Pancreas (tissue), 10 donors: Measurements from ENCODE around the gene GIMAP2. TPM values are rescaled to one million over a fixed set of nuclear protein-coding genes. Genes with fewer than 3 reads are reported as not detected.

Experiments used
- ATAC-seq, 4 donors: fragments of 200-7000 bp; cut with Tn5 transposase; one replicate each; pipeline versions ENCODE4 v1.8.0 to v1.9.1; 2020; ENCODE audit warnings: mild to moderate bottlenecking in 4 of 4, moderate library complexity in 4 of 4
- DNase-seq, 6 donors: peaks; one replicate each; pipeline ENCODE4 v3.0.0-alpha.2; 2020
- FAIRE-seq: peaks from 2 replicates; lab custom pipeline; 2012; peaks lifted over from hg19 to GRCh38; lab: Jason Lieb, UNC
- H3K27ac ChIP-seq, 4 donors: fragments of 200-600 bp; sonication (generic); 1 replicate in 3 of 4; 2 replicates in 1 of 4; pipeline versions ENCODE4 v1.5.0 to v1.8.0; 2020
- H3K27me3 ChIP-seq, 4 donors: fragments of 200-600 bp; one replicate each; pipeline ENCODE4 v1.8.0; 2021
- H3K36me3 ChIP-seq, 3 donors: fragments of 200-600 bp; sonication (generic) in 1 of 3; one replicate each; pipeline versions ENCODE4 v1.5.0 to v1.8.0; 2020 to 2021
- H3K4me1 ChIP-seq, 3 donors: fragments of 200-600 bp; one replicate each; pipeline ENCODE4 v1.8.0; 2021
- H3K4me3 ChIP-seq, 4 donors: fragments of 200-600 bp; sonication (generic) in 2 of 4; one replicate each; pipeline versions ENCODE4 v1.5.0 to v1.8.0; 2020 to 2021
- H3K9me3 ChIP-seq, 4 donors: fragments of 200-600 bp; one replicate each; pipeline ENCODE4 v1.8.0; 2021
- WGBS, 2 donors: extraction: QIAGEN DNeasy Blood & Tissue Kit; methylation state at CpG; one replicate each; pipeline ENCODE4 v1.1.7; 2013; 5-methylcytosine and 5-hydroxymethylcytosine counted together
- intact Hi-C, 3 donors: fragments of 100-400 bp; cut with DNase I; formaldehyde crosslinking; loops; one replicate each; pipeline versions ENCODE4 v1.11.1 to v1.14.2; 2022
- polyA plus RNA-seq, 2 donors: library from polyadenylated mRNA; stranded (reverse); fragments of 200-250 nt; gene quantifications; one replicate each; pipeline ENCODE4 v1.2.3, GENCODE V29; 2013
- total RNA-seq, 6 donors: library from RNA; stranded (reverse); fragmentation: NEBNext Ultra II Directional in 4 of 6; extraction: Animal tissue kit (Norgen Biotek cat#: 25700) in 4 of 6; gene quantifications; one replicate each; pipeline versions ENCODE4 v1.2.1 to v1.2.4, GENCODE V29; 2021 to 2023
- TF ChIP-seq, protein P1 (sequence below), 4 donors: fragments of 200-600 bp; sonication (generic) in 3 of 4; IDR thresholded peaks; one replicate each; pipeline versions ENCODE4 v1.5.0 to v1.8.0; 2021; ENCODE audit warnings: antibody characterized with exemption in 4 of 4
- donor health status: healthy with polysubstance abuse.
- donor health status: DM: no; HTN: no; CAD: no; lungs with moderate emphysema.
- donor health status: DM: no; HTN: no; CAD: no.
- donor health status: control.
- donor health status: control.
- donor health status: Bipolar disorder and iron deficiency.
- donor health status: DM: yes; HTN: yes; CAD: no.
- donor health status: DM: no; HTN: no; CAD: no.
- donor health status: DM: no; HTN: no; CAD: no.
- donor health status: DM: yes; HTN: yes; CAD: no.

GIMAP2 gene
- total and polyA plus RNA-seq, 8 donors = 0.51 to 6.2 (median 1.7) TPM

DNA sequence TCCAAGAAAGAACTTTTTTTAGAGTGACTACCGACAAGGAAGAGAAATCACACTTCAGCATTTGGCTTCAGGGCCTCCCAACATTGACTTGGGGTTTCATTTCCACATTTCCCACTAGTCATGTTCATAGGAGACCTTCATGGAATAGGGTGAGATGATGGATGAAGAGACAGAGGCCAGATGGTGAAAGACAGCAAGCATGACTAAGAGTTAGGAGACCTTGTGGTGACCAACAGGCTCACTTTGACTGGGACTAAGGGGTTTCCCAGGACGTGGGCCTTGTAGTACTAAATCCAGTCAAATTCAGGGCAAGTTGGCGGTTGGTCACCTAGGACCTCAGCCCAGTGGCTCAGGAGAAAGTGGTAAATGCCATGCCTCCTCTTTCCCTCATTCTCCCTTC is 48.7 kb downstream of the GIMAP2 start:
- TF ChIP-seq, protein P1, sequence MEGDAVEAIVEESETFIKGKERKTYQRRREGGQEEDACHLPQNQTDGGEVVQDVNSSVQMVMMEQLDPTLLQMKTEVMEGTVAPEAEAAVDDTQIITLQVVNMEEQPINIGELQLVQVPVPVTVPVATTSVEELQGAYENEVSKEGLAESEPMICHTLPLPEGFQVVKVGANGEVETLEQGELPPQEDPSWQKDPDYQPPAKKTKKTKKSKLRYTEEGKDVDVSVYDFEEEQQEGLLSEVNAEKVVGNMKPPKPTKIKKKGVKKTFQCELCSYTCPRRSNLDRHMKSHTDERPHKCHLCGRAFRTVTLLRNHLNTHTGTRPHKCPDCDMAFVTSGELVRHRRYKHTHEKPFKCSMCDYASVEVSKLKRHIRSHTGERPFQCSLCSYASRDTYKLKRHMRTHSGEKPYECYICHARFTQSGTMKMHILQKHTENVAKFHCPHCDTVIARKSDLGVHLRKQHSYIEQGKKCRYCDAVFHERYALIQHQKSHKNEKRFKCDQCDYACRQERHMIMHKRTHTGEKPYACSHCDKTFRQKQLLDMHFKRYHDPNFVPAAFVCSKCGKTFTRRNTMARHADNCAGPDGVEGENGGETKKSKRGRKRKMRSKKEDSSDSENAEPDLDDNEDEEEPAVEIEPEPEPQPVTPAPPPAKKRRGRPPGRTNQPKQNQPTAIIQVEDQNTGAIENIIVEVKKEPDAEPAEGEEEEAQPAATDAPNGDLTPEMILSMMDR (IDR thresholded peaks at IDR 0.05) = no peak
- Histone ChIP-seq H3K36me3 (no peaks in the 10 kb centered on the region), H3K4me3 (no peak overlapping the region), H3K9me3 (no peaks in the 10 kb centered on the region), H3K4me1 (no peaks in the 10 kb centered on the region), H3K27me3 (peaks cover 0 to 4% (median 0%) of the 10 kb centered on the region in 4 donors), H3K27ac (no peak overlapping the region)
- ATAC-seq = no peak
- intact Hi-C loops = no loop called here
- DNase-seq = no peak
- 69 to 75% methylated on average over 3 of the region's 3 CpGs for WGBS, 2 donors
- no peak for FAIRE-seq

DNA sequence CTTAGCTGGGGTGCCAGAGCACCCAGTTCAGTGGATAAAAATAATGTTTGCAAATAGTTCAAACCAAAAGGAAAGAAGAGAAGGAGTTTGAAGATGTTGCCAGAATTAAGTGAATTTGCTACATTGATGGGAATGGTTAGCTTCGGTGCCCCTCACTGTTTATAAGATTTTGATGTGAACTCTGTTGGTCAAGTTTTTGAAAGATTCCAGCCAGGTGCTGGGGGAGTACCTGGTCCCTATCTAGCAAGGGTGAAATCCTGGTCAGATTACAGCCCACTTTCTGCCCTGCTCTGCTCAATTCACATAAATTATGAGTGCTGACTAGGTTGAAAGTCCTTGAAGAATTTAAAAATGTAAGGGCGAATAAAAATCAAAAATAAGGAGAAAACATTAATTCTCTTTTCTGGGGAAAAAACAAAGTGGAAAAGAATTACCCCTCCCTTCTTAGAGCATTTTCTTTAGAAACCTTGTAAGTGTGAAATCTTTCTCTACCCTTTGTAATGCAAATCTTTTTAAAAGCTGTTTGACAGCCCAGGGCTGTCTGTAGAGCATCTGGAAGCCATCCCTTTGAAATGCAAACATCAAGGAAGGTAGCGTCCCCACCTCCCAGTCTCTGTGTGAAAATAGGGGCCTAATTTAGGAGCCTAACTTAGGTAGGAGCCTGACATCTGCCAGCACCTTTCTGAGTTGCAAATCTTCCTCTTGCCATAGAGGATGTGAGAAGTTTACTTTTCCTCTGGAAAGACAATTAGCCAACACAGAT is 50.3 kb downstream of the GIMAP2 start:
- TF ChIP-seq, protein P1 (IDR thresholded peaks at IDR 0.05) = no peak
- Histone ChIP-seq H3K27me3 (peaks cover 0 to 4% (median 0%) of the 10 kb centered on the region in 4 donors), H3K9me3 (no peaks in the 10 kb centered on the region), H3K27ac (no peak overlapping the region), H3K36me3 (no peaks in the 10 kb centered on the region), H3K4me1 (no peaks in the 10 kb centered on the region), H3K4me3 (no peak overlapping the region)
- ATAC-seq (no peak), DNase-seq (no peak), FAIRE-seq (no peak)
- WGBS, 2 donors = 59% methylated on average over 3 of the region's 3 CpGs
- intact Hi-C loops = no loop called here

- no peaks in the 10 kb centered on the region for H3K36me3 ChIP-seq
- TF ChIP-seq, protein P1 (IDR thresholded peaks at IDR 0.05) = no peak
- H3K27me3 ChIP-seq = peaks cover 0 to 4% (median 0%) of the 10 kb centered on the region in 4 donors
- H3K4me3 ChIP-seq = peak overlapping the region in 1 of 4 donors; percentile 34
- DNase-seq = no peak
- no peak for FAIRE-seq
- H3K27ac ChIP-seq = no peak overlapping the region
- ATAC-seq = no peak
- WGBS, 2 donors = 44% methylated on average over 4 of the region's 4 CpGs
- no peaks in the 10 kb centered on the region for H3K4me1 ChIP-seq
- intact Hi-C loops = no loop called here
- H3K9me3 ChIP-seq = no peaks in the 10 kb centered on the region
These were observed 51.4 kb downstream of the GIMAP2 start for GRCh38 chr7:150736864-150737263.

GRCh38 chr7:150737265-150738055 is 52.0 kb downstream of the GIMAP2 start, which contains the start of gene GIMAP5:
GIMAP5 (plus strand) TSS chr7:150737418; CDS start chr7:150740885, 3,467 bp downstream.
- H3K27ac ChIP-seq = peak within 1 kb of the TSS in 2 of 4 donors; percentile 28 to 44
- H3K27me3 ChIP-seq = peaks cover 0 to 4% (median 0%) of the 10 kb centered on the region in 4 donors
- H3K4me1 ChIP-seq = no peaks in the 10 kb centered on the region
- no peak for FAIRE-seq
- TF ChIP-seq, protein P1 (IDR thresholded peaks at IDR 0.05) = no peak
- DNase-seq = no peak
- peak within 1 kb of the TSS in 1 of 4 donors; percentile 34 for H3K4me3 ChIP-seq
- intact Hi-C loops = no loop called here
- no peaks in the 10 kb centered on the region for H3K9me3 ChIP-seq
- no peaks in the 10 kb centered on the region for H3K36me3 ChIP-seq
- WGBS, 2 donors = 40 to 48% methylated on average over 14 of the region's 14 CpGs
- peak in 2 of 4 donors; percentile 52 to 67 for ATAC-seq
